Central memory CD4-positive, alpha-beta T cell (primary cell): ENCODE measurements around the gene SELENOS.
A peak's percentile ranks its signal among the peaks of the same experiment; 100 is the strongest.

Experiments used
- DNase-seq: peaks from one replicate; pipeline ENCODE4 v3.0.0; 2022

Gene SELENOS

GRCh38 chr15:101276501-101277037 is 716 bp downstream of the SELENOS start:
- DNase-seq, result no peak

- DNase-seq, result no peak
Observed at GRCh38 chr15:101275018-101275417, 2.3 kb downstream of the SELENOS start.

GRCh38 chr15:101273534-101273933 is 3.8 kb downstream of the SELENOS start:
- DNase-seq, result no peak

- DNase-seq, result no peak
Observed at GRCh38 chr15:101272584-101272983, 4.7 kb downstream of the SELENOS start.

GRCh38 chr15:101269479-101270223 is 7.6 kb downstream of the SELENOS start:
- no peak for DNase-seq

- no peak for DNase-seq
Observed at GRCh38 chr15:101267320-101268104, 9.8 kb downstream of the SELENOS start.

- no peak for DNase-seq
Observed at GRCh38 chr15:101266787-101267186, 10.5 kb downstream of the SELENOS start.

- no peak for DNase-seq
Observed at GRCh38 chr15:101266034-101266433, 11.3 kb downstream of the SELENOS start.

GRCh38 chr15:101264911-101265641 is 12.2 kb downstream of the SELENOS start:
- DNase-seq, result no peak

- no peak for DNase-seq
Observed at GRCh38 chr15:101264011-101264410, 13.3 kb downstream of the SELENOS start.

- no peak for DNase-seq
Observed at GRCh38 chr15:101262551-101262950, 14.7 kb downstream of the SELENOS start.

- DNase-seq, result peak; percentile 38
Observed at GRCh38 chr15:101258238-101259144, 18.8 kb downstream of the SELENOS start.

- DNase-seq, result no peak
Observed at GRCh38 chr15:101256757-101257156, 20.5 kb downstream of the SELENOS start.

GRCh38 chr15:101255615-101256241 is 21.6 kb downstream of the SELENOS start:
- no peak for DNase-seq

GRCh38 chr15:101255051-101255395 is 22.3 kb downstream of the SELENOS start:
- no peak for DNase-seq

- no peak for DNase-seq
Observed at GRCh38 chr15:101254157-101255050, 22.9 kb downstream of the SELENOS start.

GRCh38 chr15:101252836-101253235 is 24.4 kb downstream of the SELENOS start:
- DNase-seq, result no peak

GRCh38 chr15:101251830-101252820 is 25.2 kb downstream of the SELENOS start, which contains the start of gene CHSY1:
Gene CHSY1, minus strand, starts transcription at chr15:101252048. Its CDS starts 592 bp downstream, at chr15:101251456.
- DNase-seq, result peak; percentile 86
